ENCODE results near the gene MAP1LC3B2. TPM values are rescaled to one million over a fixed set of nuclear protein-coding genes. Genes with fewer than 3 reads are reported as not detected.
A peak's percentile ranks its signal among the peaks of the same experiment; 100 is the strongest.

The MAP1LC3B2 gene
- total and polyA plus RNA-seq, 8 donors = 0.49 to 1.8 (median 0.68) TPM; not detected in 2

- Histone ChIP-seq H3K27me3 (no peaks in the 10 kb centered on the region), H3K4me3 (no peak overlapping the region), H3K36me3 (no peaks in the 10 kb centered on the region), H3K4me1 (peaks cover 12 to 23% (median 22%) of the 10 kb centered on the region in 3 donors), H3K9me3 (no peaks in the 10 kb centered on the region), H3K27ac (peak overlapping the region in 1 of 4 donors; percentile 20)
- ATAC-seq (no peak), DNase-seq (no peak), FAIRE-seq (no peak)
- intact Hi-C loops (cut with DNase I) = no loop called here
- TF ChIP-seq CTCF (IDR thresholded peaks at IDR 0.05) = no peak
- 69 to 78% methylated on average over 2 of the region's 2 CpGs for WGBS, 2 donors
These were observed 29.5 kb upstream of the MAP1LC3B2 start for GRCh38 chr12:116529686-116530085.

GRCh38 chr12:116532428-116532827, 26.8 kb upstream of the MAP1LC3B2 start:
- TF ChIP-seq CTCF (IDR thresholded peaks at IDR 0.05) = no peak
- H3K27me3 ChIP-seq = no peaks in the 10 kb centered on the region
- no peak for DNase-seq
- intact Hi-C loops (cut with DNase I) = no loop called here
- no peak for FAIRE-seq
- no peaks in the 10 kb centered on the region for H3K36me3 ChIP-seq
- 70 to 73% methylated on average over 4 of the region's 4 CpGs for WGBS, 2 donors
- no peak overlapping the region for H3K4me3 ChIP-seq
- no peak for ATAC-seq
- peaks cover 8 to 22% (median 15%) of the 10 kb centered on the region in 3 donors for H3K4me1 ChIP-seq
- H3K27ac ChIP-seq = no peak overlapping the region
- no peaks in the 10 kb centered on the region for H3K9me3 ChIP-seq

DNA sequence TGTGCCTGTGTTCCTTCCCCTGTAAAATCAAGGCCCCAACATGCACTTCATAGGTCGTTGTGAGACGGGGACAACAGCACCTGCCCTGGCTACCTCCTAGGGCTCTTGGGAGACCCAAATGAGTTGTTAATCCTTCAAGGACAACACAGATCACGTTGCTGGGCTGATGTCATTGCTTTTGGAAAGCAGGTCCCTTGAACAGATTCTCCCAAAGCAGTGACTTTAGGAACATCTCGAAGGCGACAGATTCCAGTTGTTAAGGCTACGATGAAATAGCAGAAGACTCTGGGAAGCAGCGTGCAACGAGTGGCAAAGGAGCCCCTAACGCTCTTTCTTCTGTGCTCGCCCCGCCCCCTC, 26.2 kb upstream of the MAP1LC3B2 start:
- DNase-seq (peak in 2 of 6 donors; percentile 46 to 51), FAIRE-seq (no peak), ATAC-seq (peak; percentile 30 to 52 (median 42))
- Histone ChIP-seq H3K4me3 (peak overlapping the region in 3 of 4 donors; percentile 21 to 49 (median 38)), H3K4me1 (peaks cover 8 to 22% (median 15%) of the 10 kb centered on the region in 3 donors), H3K36me3 (no peaks in the 10 kb centered on the region), H3K27ac (peak overlapping the region in 2 of 4 donors; percentile 58 to 59), H3K9me3 (no peaks in the 10 kb centered on the region), H3K27me3 (no peaks in the 10 kb centered on the region)
- WGBS, 2 donors = 1 to 3% methylated on average over 11 of the region's 11 CpGs
- TF ChIP-seq CTCF (IDR thresholded peaks at IDR 0.05) = no peak
- intact Hi-C loops (cut with DNase I) = no loop called here

- Histone ChIP-seq H3K4me1 (peaks cover 8 to 16% (median 13%) of the 10 kb centered on the region in 3 donors), H3K9me3 (no peaks in the 10 kb centered on the region), H3K27me3 (no peaks in the 10 kb centered on the region), H3K27ac (peak overlapping the region in 2 of 4 donors; percentile 58 to 59), H3K36me3 (no peaks in the 10 kb centered on the region), H3K4me3 (peak overlapping the region; percentile 16 to 49 (median 30))
- DNase-seq (peak; percentile 63 to 88 (median 82)), FAIRE-seq (no peak), ATAC-seq (peak; percentile 80 to 91 (median 88))
- 0 to 1% methylated on average over 29 to 32 of the region's 32 CpGs for WGBS, 2 donors
- no peak for TF ChIP-seq CTCF (IDR thresholded peaks at IDR 0.05)
- intact Hi-C loops (cut with DNase I) = no loop called here
These were observed 25.6 kb upstream of the MAP1LC3B2 start for GRCh38 chr12:116533343-116534251.

Measured in pancreas (tissue), 10 donors.